SK-N-SH (cell line): Measurements from ENCODE around the gene AHRR. TPM values are rescaled to one million over a fixed set of nuclear protein-coding genes. Genes with fewer than 3 reads are reported as not detected.

Source experiments
- CTCF ChIA-PET: fragments of 300-600, 350-600 bp; formaldehyde crosslinking; extraction: SDS; loops from one replicate; lab custom pipeline; 2021; lab: Yijun Ruan, JAX
- POLR2A ChIA-PET: fragments of 350-600 bp; sonication (Branson Sonifier 250); formaldehyde crosslinking; extraction: SDS; loops from one replicate; lab custom pipeline; 2020; ENCODE audit warnings: antibody characterized with exemption, inconsistent platforms; lab: Yijun Ruan, JAX
- DNase-seq: peaks from one replicate; pipeline ENCODE4 v3.0.0; 2012
- H2AFZ ChIP-seq: fragments of 200-600 bp; sonication (generic); 2 replicates; pipeline ENCODE4 v1.8.1; 2016; ENCODE audit warnings: antibody characterized with exemption, mild to moderate bottlenecking, low read depth
- H3F3A ChIP-seq: fragments of 200-600 bp; sonication (generic); replicated peaks from 2 replicates; pipeline ENCODE3; 2016; ENCODE audit warnings: antibody characterized with exemption, mild to moderate bottlenecking; ENCODE audit not compliant: insufficient read depth
- H3K27ac ChIP-seq, 2 experiments: fragments of 200-500 bp in 1 of 2; fragments of 200-600 bp in 1 of 2; sonication (Bioruptor generic) in 1 of 2; sonication (generic), shearing (Covaris generic) in 1 of 2; 2 replicates each; pipeline versions ENCODE4 v1.5.1 to v1.6.1; 2014 to 2016; ENCODE audit warnings: low read depth in 2 of 2, inconsistent platforms in 1 of 2, low read length in 1 of 2, mild to moderate bottlenecking in 1 of 2, mixed read lengths in 1 of 2
- H3K27me3 ChIP-seq: fragments of 200-600 bp; sonication (generic), shearing (Covaris generic); 2 replicates; pipeline ENCODE4 v1.6.1; 2016; ENCODE audit warnings: mixed run types; ENCODE audit not compliant: insufficient read depth
- H3K36me3 ChIP-seq, 2 experiments: fragments of 200-500 bp in 1 of 2; fragments of 200-600 bp in 1 of 2; sonication (Bioruptor generic) in 1 of 2; sonication (generic) in 1 of 2; replicated peaks in 1 of 2; 2 replicates each; pipeline versions ENCODE3 to v1.5.1; 2014 to 2016; ENCODE audit warnings: low read length in 1 of 2, mild to moderate bottlenecking in 1 of 2; ENCODE audit not compliant: insufficient read depth in 2 of 2, control insufficient read depth in 1 of 2
- H3K4me1 ChIP-seq, 2 experiments: fragments of 200-500 bp in 1 of 2; fragments of 200-600 bp in 1 of 2; sonication (Bioruptor generic) in 1 of 2; sonication (generic), shearing (Covaris generic) in 1 of 2; 2 replicates each; pipeline versions ENCODE4 v1.5.1 to v1.6.1; 2014 to 2016; ENCODE audit warnings: low read depth in 1 of 2, low read length in 1 of 2, mixed run types in 1 of 2; ENCODE audit not compliant: insufficient read depth in 2 of 2, control insufficient read depth in 1 of 2
- H3K4me2 ChIP-seq: fragments of 200-600 bp; sonication (generic), shearing (Covaris generic); 2 replicates; pipeline ENCODE4 v1.6.1; 2017; ENCODE audit warnings: mixed run types
- H3K4me3 ChIP-seq, 2 experiments: fragments of 200-500 bp in 1 of 2; fragments of 200-600 bp in 1 of 2; sonication (Bioruptor generic) in 1 of 2; sonication (generic), shearing (Covaris generic) in 1 of 2; 2 replicates each; pipeline versions ENCODE4 v1.5.1 to v1.8.1; 2014 to 2016; ENCODE audit warnings: low read depth in 2 of 2, inconsistent platforms in 1 of 2, low read length in 1 of 2, mild to moderate bottlenecking in 1 of 2, mixed read lengths in 1 of 2, moderate library complexity in 1 of 2
- H3K79me2 ChIP-seq: fragments of 200-600 bp; sonication (generic); 2 replicates; pipeline ENCODE4 v1.8.1; 2017; ENCODE audit warnings: mild to moderate bottlenecking; ENCODE audit not compliant: insufficient read depth
- H3K9ac ChIP-seq: fragments of 200-600 bp; sonication (generic); 2 replicates; pipeline ENCODE4 v1.6.1; 2017; ENCODE audit warnings: mixed run types
- H3K9me2 ChIP-seq: fragments of 200-600 bp; sonication (generic); 2 replicates; pipeline ENCODE4 v1.6.1; 2017; ENCODE audit warnings: mixed run types
- H3K9me3 ChIP-seq: fragments of 200-600 bp; sonication (generic); 2 replicates; pipeline ENCODE4 v1.6.1; 2017; ENCODE audit warnings: mixed run types, mild to moderate bottlenecking, moderate library complexity
- H4K20me1 ChIP-seq: fragments of 200-600 bp; sonication (generic); 2 replicates; pipeline ENCODE4 v1.6.1; 2017; ENCODE audit warnings: mild to moderate bottlenecking, mixed run types; ENCODE audit not compliant: insufficient read depth
- EP300 ChIP-seq, 2 experiments: IDR thresholded peaks; 2 replicates each; pipeline versions ENCODE4 v1.4.0 to v1.6.1; 2012; ENCODE audit warnings: borderline replicate concordance in 1 of 2, low read depth in 1 of 2, low read length in 1 of 2
- EZH2phosphoT487 ChIP-seq: fragments of 200-600 bp; sonication (generic); IDR thresholded peaks from 2 replicates; pipeline ENCODE4 v1.6.1; 2017; ENCODE audit warnings: low read depth, mixed run types, mild to moderate bottlenecking, antibody characterized with exemption, moderate library complexity, borderline replicate concordance
- FOSL2 ChIP-seq: IDR thresholded peaks from 2 replicates; pipeline ENCODE4 v1.4.0; 2012; ENCODE audit warnings: low read depth, mild to moderate bottlenecking, moderate library complexity, borderline replicate concordance
- FOXJ3 ChIP-seq: sonication (generic); formaldehyde crosslinking; IDR thresholded peaks from 2 replicates; pipeline ENCODE4 v1.5.1; 2020; ENCODE audit warnings: mild to moderate bottlenecking, missing genetic modification reagents
- FOXM1 ChIP-seq: IDR thresholded peaks from 2 replicates; pipeline ENCODE4 v1.4.0; 2012; ENCODE audit warnings: low read depth, mild to moderate bottlenecking
- GABPA ChIP-seq: IDR thresholded peaks from 2 replicates; pipeline ENCODE4 v1.4.0; 2012; ENCODE audit warnings: low read depth, mild to moderate bottlenecking
- GATA2 ChIP-seq: sonication (generic); formaldehyde crosslinking; IDR thresholded peaks from 2 replicates; pipeline ENCODE4 v1.5.0; 2020; ENCODE audit warnings: mild to moderate bottlenecking, missing genetic modification reagents
- JUND ChIP-seq: IDR thresholded peaks from 2 replicates; pipeline ENCODE4 v1.4.0; 2012
- MEF2A ChIP-seq: IDR thresholded peaks from 2 replicates; pipeline ENCODE4 v1.4.0; 2012; ENCODE audit warnings: low read depth, borderline replicate concordance
- NFIC ChIP-seq: IDR thresholded peaks from 2 replicates; pipeline ENCODE4 v1.4.0; 2012; ENCODE audit warnings: borderline replicate concordance
- POLR2AphosphoS5 ChIP-seq: IDR thresholded peaks from 2 replicates; pipeline ENCODE4 v1.6.1; 2012; ENCODE audit warnings: low read depth, low read length
- RAD21 ChIP-seq: IDR thresholded peaks from 2 replicates; pipeline ENCODE4 v1.6.1; 2012; ENCODE audit warnings: mild to moderate bottlenecking, low read length
- SIN3A ChIP-seq: IDR thresholded peaks from 2 replicates; pipeline ENCODE4 v1.6.1; 2012; ENCODE audit warnings: low read depth, mild to moderate bottlenecking, low read length, moderate library complexity, borderline replicate concordance
- TAF1 ChIP-seq: IDR thresholded peaks from 2 replicates; pipeline ENCODE4 v1.6.1; 2012; ENCODE audit warnings: low read depth, mild to moderate bottlenecking, low read length, moderate library complexity, borderline replicate concordance
- WGBS: methylation state at CpG from one replicate; pipeline ENCODE4 v1.1.6; 2017; ENCODE audit warnings: low lambda C conversion rate; 5-methylcytosine and 5-hydroxymethylcytosine counted together
- polyA plus RNA-seq, 3 experiments: library from polyadenylated mRNA; depleted of rRNA; stranded (reverse); fragments of >200 nt; gene quantifications; 2 replicates each; pipeline ENCODE4 v1.2.3, GENCODE V29; 2012
- TF ChIP-seq, protein P1 (sequence below): IDR thresholded peaks from 2 replicates; pipeline ENCODE4 v1.6.1; 2012; ENCODE audit warnings: mild to moderate bottlenecking, low read depth, low read length, moderate library complexity
- TF ChIP-seq, protein P2 (sequence below): IDR thresholded peaks from 2 replicates; pipeline ENCODE4 v1.4.0; 2012; ENCODE audit warnings: low read depth, borderline replicate concordance
- TF ChIP-seq, protein P3 (sequence below): fragments of 200-600 bp; sonication (generic); IDR thresholded peaks from 2 replicates; pipeline ENCODE4 v1.6.1; 2017; ENCODE audit warnings: antibody characterized with exemption, mild to moderate bottlenecking, moderate library complexity

The AHRR gene
- polyA plus RNA-seq, 1 of the 3 experiments (the other 2 are of a cell fraction), result 0.71 TPM

DNA sequence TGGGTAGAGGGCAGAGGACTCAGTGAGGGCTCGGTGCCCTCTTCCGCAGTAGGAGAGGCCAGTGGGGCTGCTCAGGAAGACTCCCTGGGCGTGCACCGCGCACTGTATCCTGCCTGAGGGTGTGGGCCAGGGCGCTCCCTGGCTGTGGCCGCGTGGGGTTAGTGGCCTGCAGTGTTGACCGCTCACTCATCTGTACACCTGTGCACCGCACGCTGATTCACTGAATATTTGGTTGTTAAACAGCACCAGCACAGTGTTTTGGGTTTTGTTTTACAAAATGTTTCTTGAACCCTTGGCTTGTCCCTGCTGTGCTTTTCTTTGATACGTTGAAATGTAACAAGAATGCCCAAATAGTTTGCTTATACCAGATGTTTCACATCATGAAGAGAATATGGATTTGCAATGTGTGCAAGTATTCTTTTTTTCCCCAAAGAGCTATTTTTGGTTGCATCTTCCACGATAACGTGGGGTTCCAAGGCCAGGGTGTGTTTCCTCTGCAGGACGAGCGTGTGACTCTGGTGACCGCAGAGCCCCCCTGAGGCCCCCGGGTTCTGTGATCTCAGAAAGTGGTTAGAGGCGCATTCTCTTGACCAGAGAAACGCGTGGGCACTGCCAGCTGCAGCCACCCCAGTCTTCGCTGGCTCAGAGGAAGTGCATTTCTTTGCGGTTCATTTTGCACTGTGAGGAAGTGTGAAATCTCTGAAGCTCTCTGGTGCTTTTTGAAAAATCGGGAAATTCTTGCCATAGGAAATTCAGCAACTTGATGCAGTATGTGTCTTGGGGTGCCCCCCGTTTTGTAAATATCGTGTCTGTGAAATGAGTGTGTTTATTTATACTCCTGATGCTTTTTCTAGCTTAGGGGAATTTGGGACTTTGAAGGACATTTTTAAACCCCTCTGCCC is 46.9 kb downstream of the AHRR start:
- no peak overlapping the region for H3K27ac ChIP-seq
- TF ChIP-seq, protein P1, sequence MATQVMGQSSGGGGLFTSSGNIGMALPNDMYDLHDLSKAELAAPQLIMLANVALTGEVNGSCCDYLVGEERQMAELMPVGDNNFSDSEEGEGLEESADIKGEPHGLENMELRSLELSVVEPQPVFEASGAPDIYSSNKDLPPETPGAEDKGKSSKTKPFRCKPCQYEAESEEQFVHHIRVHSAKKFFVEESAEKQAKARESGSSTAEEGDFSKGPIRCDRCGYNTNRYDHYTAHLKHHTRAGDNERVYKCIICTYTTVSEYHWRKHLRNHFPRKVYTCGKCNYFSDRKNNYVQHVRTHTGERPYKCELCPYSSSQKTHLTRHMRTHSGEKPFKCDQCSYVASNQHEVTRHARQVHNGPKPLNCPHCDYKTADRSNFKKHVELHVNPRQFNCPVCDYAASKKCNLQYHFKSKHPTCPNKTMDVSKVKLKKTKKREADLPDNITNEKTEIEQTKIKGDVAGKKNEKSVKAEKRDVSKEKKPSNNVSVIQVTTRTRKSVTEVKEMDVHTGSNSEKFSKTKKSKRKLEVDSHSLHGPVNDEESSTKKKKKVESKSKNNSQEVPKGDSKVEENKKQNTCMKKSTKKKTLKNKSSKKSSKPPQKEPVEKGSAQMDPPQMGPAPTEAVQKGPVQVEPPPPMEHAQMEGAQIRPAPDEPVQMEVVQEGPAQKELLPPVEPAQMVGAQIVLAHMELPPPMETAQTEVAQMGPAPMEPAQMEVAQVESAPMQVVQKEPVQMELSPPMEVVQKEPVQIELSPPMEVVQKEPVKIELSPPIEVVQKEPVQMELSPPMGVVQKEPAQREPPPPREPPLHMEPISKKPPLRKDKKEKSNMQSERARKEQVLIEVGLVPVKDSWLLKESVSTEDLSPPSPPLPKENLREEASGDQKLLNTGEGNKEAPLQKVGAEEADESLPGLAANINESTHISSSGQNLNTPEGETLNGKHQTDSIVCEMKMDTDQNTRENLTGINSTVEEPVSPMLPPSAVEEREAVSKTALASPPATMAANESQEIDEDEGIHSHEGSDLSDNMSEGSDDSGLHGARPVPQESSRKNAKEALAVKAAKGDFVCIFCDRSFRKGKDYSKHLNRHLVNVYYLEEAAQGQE, result no peak
- no peak for TF ChIP-seq MEF2A
- TF ChIP-seq FOSL2, result no peak
- TF ChIP-seq TAF1, result no peak
- no peak for TF ChIP-seq FOXJ3 (CRISPR knock-in tag)
- no peak for TF ChIP-seq GABPA
- TF ChIP-seq EP300 (IDR thresholded peaks at IDR 0.05; ENCODE audit: borderline replicate concordance in 1 of 2, low read depth in 1 of 2, low read length in 1 of 2), result no peak
- TF ChIP-seq EZH2phosphoT487, result no peak
- no peak for TF ChIP-seq GATA2 (CRISPR knock-in tag)
- TF ChIP-seq JUND, result no peak
- no peaks in the 10 kb centered on the region for H3K27me3 ChIP-seq
- ChIA-PET POLR2A (no interaction called here), CTCF (no interaction called here)
- no peak overlapping the region for H2AFZ ChIP-seq
- DNase-seq, result no peak
- no peaks in the 10 kb centered on the region for H3F3A ChIP-seq
- H3K9me2 ChIP-seq, result no peaks in the 10 kb centered on the region
- no peak overlapping the region for H3K4me3 ChIP-seq
- no peaks in the 10 kb centered on the region for H4K20me1 ChIP-seq
- no peaks in the 10 kb centered on the region for H3K79me2 ChIP-seq
- peaks cover 7% of the 10 kb centered on the region; the same call in 1 of the 2 replicates for H3K9me3 ChIP-seq
- H3K36me3 ChIP-seq, result no peaks in the 10 kb centered on the region
- 73% methylated on average over 26 of the region's 26 CpGs for WGBS
- peaks cover 0 to 5% of the 10 kb centered on the region in 2 experiments; a peak in 1 of 4 replicates for H3K4me1 ChIP-seq
- no peak overlapping the region for H3K9ac ChIP-seq
- no peak overlapping the region for H3K4me2 ChIP-seq

DNA sequence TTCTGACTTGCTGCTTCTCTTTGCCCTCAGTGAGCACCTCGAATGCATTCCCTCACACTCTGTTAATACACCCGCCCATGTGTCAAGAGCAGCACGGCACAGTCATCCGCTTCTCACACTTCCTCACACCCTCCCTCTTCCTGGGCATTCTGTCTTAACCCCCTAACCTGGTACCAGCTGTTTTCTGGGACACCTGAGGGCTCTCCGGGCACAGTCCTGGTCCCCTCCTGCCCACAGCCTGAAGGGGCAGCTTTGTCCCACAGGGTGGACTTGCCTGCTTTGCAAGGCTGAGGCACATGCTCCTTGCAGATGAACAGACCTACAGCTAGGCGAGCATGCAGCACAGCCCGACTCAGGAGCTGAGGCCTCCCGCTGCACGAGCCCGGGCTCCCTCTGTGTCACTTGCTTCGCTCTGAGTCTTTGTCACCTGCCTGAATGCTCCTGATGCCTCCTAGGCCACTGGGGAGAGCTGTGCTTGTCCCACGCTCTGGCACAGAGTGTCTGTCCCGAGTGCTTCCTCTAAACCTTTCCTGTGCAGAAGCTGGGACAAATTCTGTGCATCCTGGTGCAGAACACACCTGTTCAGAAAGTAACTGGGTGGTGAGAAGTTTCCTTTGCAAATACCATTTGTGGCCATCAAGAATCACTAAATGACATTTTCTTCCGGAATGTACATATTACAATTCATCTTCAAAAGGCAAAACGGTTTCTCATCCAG is 47.8 kb downstream of the AHRR start:
- no peak overlapping the region for H3K9ac ChIP-seq
- TF ChIP-seq SIN3A (no peak), NFIC (no peak), RAD21 (no peak), POLR2AphosphoS5 (no peak), FOXM1 (no peak), EZH2phosphoT487 (no peak)
- TF ChIP-seq, protein P2, sequence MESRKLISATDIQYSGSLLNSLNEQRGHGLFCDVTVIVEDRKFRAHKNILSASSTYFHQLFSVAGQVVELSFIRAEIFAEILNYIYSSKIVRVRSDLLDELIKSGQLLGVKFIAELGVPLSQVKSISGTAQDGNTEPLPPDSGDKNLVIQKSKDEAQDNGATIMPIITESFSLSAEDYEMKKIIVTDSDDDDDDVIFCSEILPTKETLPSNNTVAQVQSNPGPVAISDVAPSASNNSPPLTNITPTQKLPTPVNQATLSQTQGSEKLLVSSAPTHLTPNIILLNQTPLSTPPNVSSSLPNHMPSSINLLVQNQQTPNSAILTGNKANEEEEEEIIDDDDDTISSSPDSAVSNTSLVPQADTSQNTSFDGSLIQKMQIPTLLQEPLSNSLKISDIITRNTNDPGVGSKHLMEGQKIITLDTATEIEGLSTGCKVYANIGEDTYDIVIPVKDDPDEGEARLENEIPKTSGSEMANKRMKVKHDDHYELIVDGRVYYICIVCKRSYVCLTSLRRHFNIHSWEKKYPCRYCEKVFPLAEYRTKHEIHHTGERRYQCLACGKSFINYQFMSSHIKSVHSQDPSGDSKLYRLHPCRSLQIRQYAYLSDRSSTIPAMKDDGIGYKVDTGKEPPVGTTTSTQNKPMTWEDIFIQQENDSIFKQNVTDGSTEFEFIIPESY, result no peak
- TF ChIP-seq, protein P3, sequence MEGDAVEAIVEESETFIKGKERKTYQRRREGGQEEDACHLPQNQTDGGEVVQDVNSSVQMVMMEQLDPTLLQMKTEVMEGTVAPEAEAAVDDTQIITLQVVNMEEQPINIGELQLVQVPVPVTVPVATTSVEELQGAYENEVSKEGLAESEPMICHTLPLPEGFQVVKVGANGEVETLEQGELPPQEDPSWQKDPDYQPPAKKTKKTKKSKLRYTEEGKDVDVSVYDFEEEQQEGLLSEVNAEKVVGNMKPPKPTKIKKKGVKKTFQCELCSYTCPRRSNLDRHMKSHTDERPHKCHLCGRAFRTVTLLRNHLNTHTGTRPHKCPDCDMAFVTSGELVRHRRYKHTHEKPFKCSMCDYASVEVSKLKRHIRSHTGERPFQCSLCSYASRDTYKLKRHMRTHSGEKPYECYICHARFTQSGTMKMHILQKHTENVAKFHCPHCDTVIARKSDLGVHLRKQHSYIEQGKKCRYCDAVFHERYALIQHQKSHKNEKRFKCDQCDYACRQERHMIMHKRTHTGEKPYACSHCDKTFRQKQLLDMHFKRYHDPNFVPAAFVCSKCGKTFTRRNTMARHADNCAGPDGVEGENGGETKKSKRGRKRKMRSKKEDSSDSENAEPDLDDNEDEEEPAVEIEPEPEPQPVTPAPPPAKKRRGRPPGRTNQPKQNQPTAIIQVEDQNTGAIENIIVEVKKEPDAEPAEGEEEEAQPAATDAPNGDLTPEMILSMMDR, result no peak

More for the DNA sequence above, 47.8 kb downstream of the AHRR start:
- no peak overlapping the region for H3K27ac ChIP-seq
- H4K20me1 ChIP-seq, result no peaks in the 10 kb centered on the region
- WGBS, result 72% methylated on average over 7 of the region's 15 CpGs
- H3K9me2 ChIP-seq, result no peaks in the 10 kb centered on the region
- ChIA-PET POLR2A (no interaction called here), CTCF (interaction anchor here (0.9 kb wide), 1 partner anchor 49 kb away, joined by 3 read pairs; no protein-coding TSS in a partner anchor)
- H3K36me3 ChIP-seq, result no peaks in the 10 kb centered on the region
- no peaks in the 10 kb centered on the region for H3K79me2 ChIP-seq
- H3K9me3 ChIP-seq, result 0 out of 2 replicates have a peak, but pooled peaks cover 7% of the 10 kb centered on the region
- H3K4me3 ChIP-seq, result no peak overlapping the region
- H3F3A ChIP-seq, result no peaks in the 10 kb centered on the region
- H3K4me2 ChIP-seq, result no peak overlapping the region
- no peak overlapping the region for H2AFZ ChIP-seq
- peaks cover 0 to 9% of the 10 kb centered on the region in 2 experiments; a peak in 1 of 4 replicates for H3K4me1 ChIP-seq
- DNase-seq, result no peak
- H3K27me3 ChIP-seq, result peaks cover 3% of the 10 kb centered on the region; the same call in 1 of the 2 replicates
